DMS153 treated with DMSO at 0.1 percent for 48 hours (cell line): ENCODE results near the gene YDJC.
"Not testable (repeated sequence)": the region's sequence is repeated elsewhere in the genome, so short reads cannot be mapped to it uniquely, and the experiment has no call there.

Source experiments
- DNase-seq: peaks from one replicate; lab custom pipeline; 2025; ENCODE audit not compliant: unreplicated experiment; lab: John Stamatoyannopoulos, UW

Gene YDJC

DNA sequence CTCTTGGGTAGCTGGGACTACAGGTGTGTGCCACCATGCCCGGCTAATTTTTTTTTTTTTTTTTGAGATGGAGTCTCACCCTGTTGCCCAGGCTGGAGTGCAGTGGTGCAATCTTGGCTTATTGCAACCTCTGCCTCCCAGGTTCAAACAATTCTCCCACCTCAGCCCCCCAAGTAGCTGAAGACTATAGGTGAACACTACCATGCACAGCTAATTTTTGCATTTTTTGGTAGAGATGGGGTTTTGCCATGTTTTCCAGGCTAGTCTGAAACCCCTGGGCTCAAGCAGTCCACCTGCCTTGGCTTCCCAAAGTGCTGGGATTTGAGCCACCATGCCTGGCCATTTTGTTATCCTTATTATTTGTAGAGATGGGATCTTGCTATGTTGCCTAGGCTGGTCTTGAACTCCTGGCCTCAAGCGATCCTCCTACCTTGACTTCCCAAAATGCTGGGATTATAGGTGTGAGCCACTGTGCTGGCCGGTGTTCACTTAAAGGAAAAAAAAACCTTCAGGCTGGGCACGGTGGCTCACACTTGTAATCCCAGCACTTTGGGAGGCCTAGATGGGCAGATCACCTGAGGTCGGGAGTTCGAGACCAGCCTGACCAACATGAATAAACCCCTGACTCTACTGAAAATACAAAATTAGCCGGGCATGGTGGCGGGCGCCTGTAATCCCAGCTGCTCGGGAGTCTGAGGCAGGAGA, 48.7 kb downstream of the YDJC start:
- not testable (repeated sequence) for DNase-seq

DNA sequence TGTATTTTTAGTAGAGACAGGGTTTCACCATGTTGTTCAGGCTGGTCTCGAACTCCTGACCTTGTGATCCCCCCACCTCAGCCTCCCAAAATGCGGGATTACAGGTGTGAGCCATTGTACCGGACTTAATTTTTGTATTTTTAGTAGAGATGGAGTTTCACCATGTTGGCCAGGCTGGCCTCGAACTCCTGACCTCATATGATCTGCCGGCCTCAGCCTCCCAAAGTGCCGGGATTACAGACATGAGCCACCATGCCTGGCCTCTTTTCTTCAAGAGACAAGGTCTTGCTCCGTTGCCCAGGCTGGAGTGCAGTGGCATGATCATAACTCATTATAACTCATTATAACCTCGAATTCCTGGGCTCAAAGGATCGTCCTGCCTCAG, 49.2 kb downstream of the YDJC start:
- not testable (repeated sequence) for DNase-seq

GRCh38 chr22:21579474-21579851, 50.4 kb downstream of the YDJC start:
- DNase-seq: no peak
